GM18526 (cell line): ENCODE data around the gene GALNT14.

ENCODE experiments used
- POLR2A ChIP-seq: IDR thresholded peaks from 3 replicates; pipeline ENCODE4 v1.6.1; 2011; ENCODE audit not compliant: insufficient read length; ENCODE audit errors: extremely low read depth

The GALNT14 gene

GRCh38 chr2:30939364-30939763 is 198.9 kb downstream of the GALNT14 start:
- TF ChIP-seq POLR2A, result no peak

GRCh38 chr2:30938196-30938595 is 200.0 kb downstream of the GALNT14 start:
- no peak for TF ChIP-seq POLR2A

- no peak for TF ChIP-seq POLR2A
These were observed 201.3 kb downstream of the GALNT14 start for GRCh38 chr2:30936977-30937376.

- TF ChIP-seq POLR2A, result no peak
These were observed 202.4 kb downstream of the GALNT14 start for GRCh38 chr2:30935795-30936194.

GRCh38 chr2:30934066-30934465 is 204.2 kb downstream of the GALNT14 start:
- no peak for TF ChIP-seq POLR2A

GRCh38 chr2:30933496-30933895 is 204.7 kb downstream of the GALNT14 start:
- TF ChIP-seq POLR2A, result no peak

- no peak for TF ChIP-seq POLR2A
These were observed 205.4 kb downstream of the GALNT14 start for GRCh38 chr2:30932870-30933269.

GRCh38 chr2:30931841-30932407 is 206.3 kb downstream of the GALNT14 start:
- TF ChIP-seq POLR2A, result no peak

- TF ChIP-seq POLR2A, result no peak
These were observed 207.5 kb downstream of the GALNT14 start for GRCh38 chr2:30930716-30931115.

- no peak for TF ChIP-seq POLR2A
These were observed 210.7 kb downstream of the GALNT14 start for GRCh38 chr2:30927465-30928075.

GRCh38 chr2:30926606-30927005 is 211.6 kb downstream of the GALNT14 start:
- no peak for TF ChIP-seq POLR2A

- TF ChIP-seq POLR2A, result no peak
These were observed 214.6 kb downstream of the GALNT14 start for GRCh38 chr2:30923623-30924022.

- TF ChIP-seq POLR2A, result no peak
These were observed 217.7 kb downstream of the GALNT14 start for GRCh38 chr2:30920511-30920910.

- TF ChIP-seq POLR2A, result no peak
These were observed 222.8 kb downstream of the GALNT14 start for GRCh38 chr2:30915486-30915885.

- no peak for TF ChIP-seq POLR2A
These were observed 223.8 kb downstream of the GALNT14 start for GRCh38 chr2:30914456-30914855.

- TF ChIP-seq POLR2A, result no peak
These were observed 226.2 kb downstream of the GALNT14 start for GRCh38 chr2:30912056-30912455.

GRCh38 chr2:30911327-30911726 is 226.9 kb downstream of the GALNT14 start:
- TF ChIP-seq POLR2A, result no peak
